ENCODE data around the gene PFDN6. TPM values are rescaled to one million over a fixed set of nuclear protein-coding genes. Genes with fewer than 3 reads are reported as not detected.

Gene PFDN6
- total RNA-seq, 1 experiment from 2014 or later: 54.7 TPM

- Mint-ChIP-seq H3K27me3 (ENCODE audit: insufficient read depth, unreplicated experiment) (no peaks in the 10 kb centered on the region), H3K27ac (ENCODE audit: low read depth, unreplicated experiment) (peak overlapping the region; percentile 80), H3K4me1 (ENCODE audit: insufficient read depth, unreplicated experiment) (peaks cover 62% of the 10 kb centered on the region), H3K36me3 (ENCODE audit: insufficient read depth, unreplicated experiment) (peaks cover 79% of the 10 kb centered on the region), H3K4me3 (ENCODE audit: unreplicated experiment) (peak overlapping the region; percentile 81), H3K9me3 (ENCODE audit: unreplicated experiment) (no peaks in the 10 kb centered on the region)
- no peak for DNase-seq (ENCODE audit: unreplicated experiment)
- no peak for TF ChIP-seq CTCF (IDR thresholded peaks at IDR 0.05; ENCODE audit: unreplicated experiment)
- ChIA-PET POLR2A (interaction anchor here (0.7 to 3.0 kb wide), 8 partner anchors 18 to 78 kb away, joined by 3 to 30 read pairs (median 6); partner anchors contain the start of genes PFDN6, RGL2 and WDR46), CTCF (interaction anchor here (0.5 kb wide), 1 partner anchor 79 kb away, joined by 3 read pairs; no protein-coding TSS in a partner anchor)
- BruUV-seq (replicated peaks): no TSS peak
- intact Hi-C loops (cut with micrococcal nuclease): no loop called here
Observed at GRCh38 chr6:33316603-33317418, 27.4 kb downstream of the PFDN6 start.

GRCh38 chr6:33317419-33317668 is 27.9 kb downstream of the PFDN6 start:
- no peak for DNase-seq (ENCODE audit: unreplicated experiment)
- Mint-ChIP-seq H3K9me3 (ENCODE audit: unreplicated experiment) (no peaks in the 10 kb centered on the region), H3K27me3 (ENCODE audit: insufficient read depth, unreplicated experiment) (no peaks in the 10 kb centered on the region), H3K4me1 (ENCODE audit: insufficient read depth, unreplicated experiment) (peaks cover 63% of the 10 kb centered on the region), H3K27ac (ENCODE audit: low read depth, unreplicated experiment) (peak overlapping the region; percentile 80), H3K4me3 (ENCODE audit: unreplicated experiment) (peak overlapping the region; percentile 81), H3K36me3 (ENCODE audit: insufficient read depth, unreplicated experiment) (peaks cover 78% of the 10 kb centered on the region)
- POLR2A ChIA-PET: interaction anchor here (0.8 to 3.0 kb wide), 16 partner anchors 9 to 109 kb away, joined by 3 to 30 read pairs (median 6); partner anchors contain the start of genes B3GALT4, CUTA, PFDN6 and RGL2
- intact Hi-C loops (cut with micrococcal nuclease): no loop called here
- TF ChIP-seq CTCF (IDR thresholded peaks at IDR 0.05; ENCODE audit: unreplicated experiment): no peak
- no TSS peak for BruUV-seq (replicated peaks)
- CTCF ChIA-PET: interaction anchor here (0.5 to 2.5 kb wide), 3 partner anchors 28 to 79 kb away, joined by 3 to 10 read pairs (median 4); no protein-coding TSS in a partner anchor

- Mint-ChIP-seq H3K4me3 (ENCODE audit: unreplicated experiment) (peak within 1 kb of the TSS; percentile 81), H3K27me3 (ENCODE audit: insufficient read depth, unreplicated experiment) (no peaks in the 10 kb centered on the region), H3K27ac (ENCODE audit: low read depth, unreplicated experiment) (peak within 1 kb of the TSS; percentile 80), H3K9me3 (ENCODE audit: unreplicated experiment) (no peaks in the 10 kb centered on the region), H3K36me3 (ENCODE audit: insufficient read depth, unreplicated experiment) (peaks cover 76% of the 10 kb centered on the region), H3K4me1 (ENCODE audit: insufficient read depth, unreplicated experiment) (peaks cover 66% of the 10 kb centered on the region)
- TF ChIP-seq CTCF (IDR thresholded peaks at IDR 0.05; ENCODE audit: unreplicated experiment): no peak
- no TSS peak for BruUV-seq (replicated peaks)
- peak; percentile 100 for DNase-seq (ENCODE audit: unreplicated experiment)
- CTCF ChIA-PET: interaction anchor here (0.6 to 2.5 kb wide), 10 partner anchors 9 to 472 kb away, joined by 3 to 10 read pairs (median 3); no protein-coding TSS in a partner anchor
- POLR2A ChIA-PET: interaction anchor here (0.6 to 3.0 kb wide), 25 partner anchors 9 to 347 kb away, joined by 3 to 30 read pairs (median 4); partner anchors contain the start of genes B3GALT4, CUTA, PFDN6 and RGL2
- intact Hi-C loops (cut with micrococcal nuclease): no loop called here
Observed at GRCh38 chr6:33317669-33318425, 28.4 kb downstream of the PFDN6 start, which contains the start of gene ZBTB22. Gene ZBTB22, minus strand, starts transcription at chr6:33317744. Its CDS starts 828 bp downstream, at chr6:33316916.

All from MCF 10A (cell line).